ENCODE data around the gene AUTS2.

- TF ChIP-seq GATA2 (IDR thresholded peaks at IDR 0.05; ENCODE audit: low read depth, low read length): no peak
- TF ChIP-seq GATA3 (IDR thresholded peaks at IDR 0.05; ENCODE audit: low read depth, low read length): no peak
Observed at GRCh38 chr7:70486977-70487376, 888.7 kb downstream of the AUTS2 start.
